IMR-90 (cell line): ENCODE results near the gene CGGBP1. TPM values are rescaled to one million over a fixed set of nuclear protein-coding genes. Genes with fewer than 3 reads are reported as not detected.
A peak's percentile ranks its signal among the peaks of the same experiment; 100 is the strongest.

Source experiments
- ATAC-seq: fragments of 200-7000 bp; cut with Tn5 transposase; 2 replicates; pipeline ENCODE4 v1.9.1; 2020; ENCODE audit warnings: low read depth, mild to moderate bottlenecking, moderate library complexity
- BruUV-seq: library from RNA; stranded (reverse); fragments of 400-500 nt; replicated peaks from 2 replicates; lab custom pipeline; 2021; lab: Mats Ljungman, UMichigan
- CTCF ChIA-PET: fragments of 300-600 bp; formaldehyde crosslinking; extraction: SDS; loops from one replicate; lab custom pipeline; 2021; ENCODE audit warnings: antibody characterized with exemption; lab: Yijun Ruan, JAX
- POLR2A ChIA-PET: fragments of 300-600 bp; sonication (Branson Sonifier 250); formaldehyde crosslinking; loops from one replicate; lab custom pipeline; 2022; ENCODE audit warnings: antibody characterized with exemption; ENCODE audit not compliant: unreplicated experiment; lab: Charles Lee
- DNase-seq: peaks from one replicate; pipeline ENCODE4 v3.0.0; 2013
- H2AFZ ChIP-seq: replicated peaks from 2 replicates; pipeline ENCODE3; 2013; ENCODE audit warnings: low read length, mild to moderate bottlenecking; ENCODE audit not compliant: poor library complexity
- H2AK5ac ChIP-seq: 2 replicates; pipeline ENCODE4 v1.6.1; 2013; ENCODE audit warnings: low read depth, low read length, inconsistent platforms
- H2AK9ac ChIP-seq: replicated peaks from 2 replicates; pipeline ENCODE3; 2013; ENCODE audit warnings: mild to moderate bottlenecking, low read depth, low read length, moderate library complexity; ENCODE audit not compliant: poor library complexity
- H2BK120ac ChIP-seq: 2 replicates; pipeline ENCODE4 v1.6.1; 2013; ENCODE audit warnings: low read depth, low read length, inconsistent platforms
- H2BK15ac ChIP-seq: 3 replicates; pipeline ENCODE4 v1.6.1; 2013; ENCODE audit warnings: low read depth, low read length, inconsistent platforms
- H2BK20ac ChIP-seq: 2 replicates; pipeline ENCODE4 v1.6.1; 2013; ENCODE audit warnings: low read depth, mild to moderate bottlenecking, inconsistent platforms, low read length, moderate library complexity
- H2BK5ac ChIP-seq: 2 replicates; pipeline ENCODE4 v1.6.1; 2013; ENCODE audit warnings: mild to moderate bottlenecking, low read depth, low read length, inconsistent platforms; ENCODE audit not compliant: poor library complexity, severe bottlenecking
- H3K14ac ChIP-seq: replicated peaks from 2 replicates; pipeline ENCODE4 v1.6.1; 2013; ENCODE audit warnings: low read depth, low read length, inconsistent platforms
- H3K18ac ChIP-seq: 2 replicates; pipeline ENCODE4 v1.6.1; 2013; ENCODE audit warnings: low read depth, low read length, control low read depth
- H3K23ac ChIP-seq: 2 replicates; pipeline ENCODE4 v1.6.1; 2013; ENCODE audit warnings: low read depth, low read length, inconsistent platforms
- H3K27ac ChIP-seq: 2 replicates; pipeline ENCODE4 v1.5.1; 2013; ENCODE audit warnings: mild to moderate bottlenecking, control low read depth, low read length; ENCODE audit not compliant: insufficient read depth
- H3K27me3 ChIP-seq: 2 replicates; pipeline ENCODE4 v1.6.1; 2013; ENCODE audit warnings: low read length; ENCODE audit not compliant: control insufficient read depth, insufficient read depth
- H3K36me3 ChIP-seq: 2 replicates; pipeline ENCODE4 v1.6.1; 2013; ENCODE audit warnings: low read length, mixed read lengths; ENCODE audit not compliant: control insufficient read depth, insufficient read depth
- H3K4ac ChIP-seq: 2 replicates; pipeline ENCODE4 v1.6.1; 2013; ENCODE audit warnings: low read depth, low read length, inconsistent platforms
- H3K4me1 ChIP-seq: 2 replicates; pipeline ENCODE4 v1.6.1; 2013; ENCODE audit warnings: low read length, mixed read lengths; ENCODE audit not compliant: control insufficient read depth, insufficient read depth
- H3K4me2 ChIP-seq: 2 replicates; pipeline ENCODE4 v1.6.1; 2013; ENCODE audit warnings: low read depth, mild to moderate bottlenecking, control low read depth, low read length, moderate library complexity
- H3K4me3 ChIP-seq: 2 replicates; pipeline ENCODE4 v1.5.1; 2013; ENCODE audit warnings: low read depth, mild to moderate bottlenecking, control low read depth, low read length, moderate library complexity; ENCODE audit not compliant: insufficient read depth
- H3K56ac ChIP-seq: 2 replicates; pipeline ENCODE4 v1.6.1; 2013; ENCODE audit warnings: low read length, inconsistent platforms; ENCODE audit not compliant: insufficient read depth; ENCODE audit errors: extremely low read depth
- H3K79me1 ChIP-seq, 2 experiments: 2 replicates each; pipeline ENCODE4 v1.6.1; 2013; ENCODE audit warnings: low read length in 2 of 2, inconsistent platforms in 1 of 2, low read depth in 1 of 2
- H3K9ac ChIP-seq: 2 replicates; pipeline ENCODE4 v1.6.1; 2013; ENCODE audit warnings: low read depth, low read length, control low read depth
- H3K9me1 ChIP-seq: 2 replicates; pipeline ENCODE4 v1.6.1; 2013; ENCODE audit warnings: low read length, inconsistent platforms; ENCODE audit not compliant: insufficient read depth
- H3K9me3 ChIP-seq: 2 replicates; pipeline ENCODE4 v1.6.1; 2013; ENCODE audit warnings: low read length; ENCODE audit not compliant: control insufficient read depth, insufficient read depth
- H4K20me1 ChIP-seq: 2 replicates; pipeline ENCODE4 v1.6.1; 2013; ENCODE audit warnings: low read length, inconsistent platforms; ENCODE audit not compliant: insufficient read depth
- H4K5ac ChIP-seq: 2 replicates; pipeline ENCODE4 v1.6.1; 2013; ENCODE audit warnings: mild to moderate bottlenecking, low read depth, low read length, control low read depth
- H4K8ac ChIP-seq, 2 experiments: 2 replicates each; pipeline ENCODE4 v1.6.1; 2013; ENCODE audit warnings: low read depth in 2 of 2, low read length in 2 of 2, control low read depth in 1 of 2, inconsistent platforms in 1 of 2
- H4K91ac ChIP-seq: 2 replicates; pipeline ENCODE4 v1.6.1; 2013; ENCODE audit warnings: low read depth, low read length, inconsistent platforms; ENCODE audit not compliant: insufficient read depth
- MAFK ChIP-seq: IDR thresholded peaks from 2 replicates; pipeline ENCODE4 v1.6.1; 2012; ENCODE audit warnings: low read depth, low read length, improper control_type of control experiment
- RAD21 ChIP-seq: IDR thresholded peaks from 2 replicates; pipeline ENCODE4 v1.6.1; 2012; ENCODE audit warnings: low read length, improper control_type of control experiment
- WGBS, 2 experiments: methylation state at CpG; one replicate each; pipeline versions ENCODE4 v1.1.5 to v1.1.7; 2013; ENCODE audit warnings: missing lambda C conversion rate in 2 of 2; ENCODE audit not compliant: insufficient read length in 1 of 2; ENCODE audit errors: extremely low coverage in 2 of 2; 5-methylcytosine and 5-hydroxymethylcytosine counted together
- dilution Hi-C: fragments of 300-500 bp; cut with HindIII; formaldehyde crosslinking; loops from one replicate; pipeline ENCODE4 v1.14.3; 2018; ENCODE audit warnings: low sequenced_read_pairs; ENCODE audit not compliant: unreplicated experiment
- in situ Hi-C: fragments of 300-500 bp; cut with MboI; formaldehyde crosslinking; loops from 3 replicates; pipeline ENCODE4 v1.14.3; 2019; ENCODE audit warnings: low sequenced_read_pairs, inconsistent platforms, mixed read lengths
- intact Hi-C: fragments of 100-400 bp; cut with micrococcal nuclease; formaldehyde crosslinking; loops from 2 replicates; pipeline ENCODE4 v1.10.0; 2022
- polyA plus RNA-seq, 3 experiments: library from polyadenylated mRNA; depleted of rRNA; stranded (reverse); fragments of >200 nt; gene quantifications; 2 replicates each; pipeline ENCODE4 v1.2.3, GENCODE V29; 2012; ENCODE audit warnings: low replicate concordance in 1 of 3
- total RNA-seq: library from RNA; depleted of rRNA; stranded (reverse); fragments of >200 nt; gene quantifications from 2 replicates; pipeline ENCODE4 v1.2.3, GENCODE V29; 2012

Gene CGGBP1
- total and polyA plus RNA-seq, 2 of the 4 experiments (the other 2 are of a cell fraction): 42.1 to 47.7 TPM

DNA sequence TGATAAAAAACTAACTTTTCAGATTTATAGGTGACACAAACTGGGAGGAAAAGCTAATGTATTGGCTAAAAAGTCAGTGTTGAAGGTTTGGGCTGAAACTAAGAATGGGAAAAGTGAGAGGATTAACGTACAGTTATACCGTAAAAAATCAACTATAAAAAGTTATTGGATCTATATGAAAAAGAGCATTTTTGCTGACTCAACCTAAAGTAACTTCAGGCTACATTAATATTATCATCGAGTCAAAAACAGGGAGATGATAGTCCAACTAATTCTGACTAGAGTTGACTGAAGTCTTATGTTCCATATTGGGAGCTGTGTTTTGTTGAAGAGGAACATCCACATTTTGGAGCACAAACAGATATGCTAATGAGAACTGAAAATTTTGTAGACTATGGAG, 20.1 kb upstream of the CGGBP1 start:
- H3K23ac ChIP-seq: no peak overlapping the region
- no peaks in the 10 kb centered on the region; the same call in 1 of the 2 replicates for H3K36me3 ChIP-seq
- peaks cover 37% of the 10 kb centered on the region for H4K20me1 ChIP-seq
- H2BK120ac ChIP-seq: no peak overlapping the region
- H3K18ac ChIP-seq: no peak overlapping the region
- no peak overlapping the region for H2BK15ac ChIP-seq
- no peak overlapping the region for H3K4me2 ChIP-seq
- BruUV-seq: no TSS peak
- intact Hi-C loops (no loop called here), in situ Hi-C loops (no loop called here), dilution Hi-C loops (no loop called here)
- ChIA-PET CTCF (interaction anchor here (0.7 kb wide), 1 partner anchor 501 kb away, joined by 3 read pairs; no protein-coding TSS in a partner anchor), POLR2A (no interaction called here)
- H3K4me3 ChIP-seq: no peak overlapping the region
- H2BK20ac ChIP-seq: no peak overlapping the region
- H2AK5ac ChIP-seq: no peak overlapping the region
- no peaks in the 10 kb centered on the region for H3K9me3 ChIP-seq
- H4K91ac ChIP-seq: no peak overlapping the region
- peaks cover 3% of the 10 kb centered on the region; the same call in 1 of the 2 replicates for H3K4me1 ChIP-seq
- no peaks in the 10 kb centered on the region for H3K27me3 ChIP-seq
- H3K56ac ChIP-seq: no peak overlapping the region
- H3K27ac ChIP-seq: no peak overlapping the region
- H2AFZ ChIP-seq: no peak overlapping the region
- DNase-seq (no peak), ATAC-seq (no peak)
- no peak overlapping the region for H3K14ac ChIP-seq
- no peak overlapping the region for H3K4ac ChIP-seq
- TF ChIP-seq RAD21 (no peak), MAFK (peak; percentile 88)
- H3K79me1 ChIP-seq: peaks cover 8 to 41% of the 10 kb centered on the region in 2 experiments
- no peak overlapping the region for H4K8ac ChIP-seq
- WGBS, 2 experiments: no CpG with 5 or more reads among the region's 3 CpGs
- H2BK5ac ChIP-seq: no peak overlapping the region
- no peak overlapping the region for H4K5ac ChIP-seq
- no peak overlapping the region for H2AK9ac ChIP-seq
- H3K9me1 ChIP-seq: peaks cover 2% of the 10 kb centered on the region; the same call in 1 of the 2 replicates
- no peak overlapping the region for H3K9ac ChIP-seq
